ENCODE data around the gene MINDY4.

Gene MINDY4

DNA sequence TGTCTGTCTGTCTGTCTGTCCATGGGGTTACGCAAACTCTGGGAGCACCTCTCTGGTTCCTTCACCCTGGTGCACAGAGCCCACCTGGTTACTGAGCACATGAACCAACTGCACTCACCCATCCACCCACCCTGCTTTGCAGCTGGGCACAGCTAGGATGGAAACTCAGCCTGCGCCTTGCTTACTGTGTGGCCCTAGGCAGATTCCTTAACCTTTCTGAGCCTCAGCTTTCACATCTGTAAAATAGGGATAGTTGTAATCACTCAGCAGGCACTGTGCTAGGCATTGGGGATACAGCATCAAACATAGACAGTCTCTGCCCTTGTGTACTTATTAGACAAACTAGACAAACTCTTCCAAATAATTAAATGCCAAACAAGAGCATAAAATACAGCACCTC, 41.1 kb upstream of the MINDY4 start:
- TF ChIP-seq, protein P1, sequence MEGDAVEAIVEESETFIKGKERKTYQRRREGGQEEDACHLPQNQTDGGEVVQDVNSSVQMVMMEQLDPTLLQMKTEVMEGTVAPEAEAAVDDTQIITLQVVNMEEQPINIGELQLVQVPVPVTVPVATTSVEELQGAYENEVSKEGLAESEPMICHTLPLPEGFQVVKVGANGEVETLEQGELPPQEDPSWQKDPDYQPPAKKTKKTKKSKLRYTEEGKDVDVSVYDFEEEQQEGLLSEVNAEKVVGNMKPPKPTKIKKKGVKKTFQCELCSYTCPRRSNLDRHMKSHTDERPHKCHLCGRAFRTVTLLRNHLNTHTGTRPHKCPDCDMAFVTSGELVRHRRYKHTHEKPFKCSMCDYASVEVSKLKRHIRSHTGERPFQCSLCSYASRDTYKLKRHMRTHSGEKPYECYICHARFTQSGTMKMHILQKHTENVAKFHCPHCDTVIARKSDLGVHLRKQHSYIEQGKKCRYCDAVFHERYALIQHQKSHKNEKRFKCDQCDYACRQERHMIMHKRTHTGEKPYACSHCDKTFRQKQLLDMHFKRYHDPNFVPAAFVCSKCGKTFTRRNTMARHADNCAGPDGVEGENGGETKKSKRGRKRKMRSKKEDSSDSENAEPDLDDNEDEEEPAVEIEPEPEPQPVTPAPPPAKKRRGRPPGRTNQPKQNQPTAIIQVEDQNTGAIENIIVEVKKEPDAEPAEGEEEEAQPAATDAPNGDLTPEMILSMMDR (conservative IDR thresholded peaks at IDR 0.05; ENCODE audit: low read depth, low read length) = no peak
- Histone ChIP-seq H3K27me3 (ENCODE audit: insufficient read depth, low read depth) (no peaks in the 10 kb centered on the region), H3K36me3 (ENCODE audit: insufficient read depth) (no peaks in the 10 kb centered on the region), H3K79me2 (ENCODE audit: insufficient read depth, low read depth) (no peaks in the 10 kb centered on the region), H3K27ac (no peak overlapping the region), H3K9ac (no peak overlapping the region), H3K4me3 (IDR thresholded peaks at IDR 0.05; ENCODE audit: insufficient read depth, low read depth, low read length) (no peak overlapping the region), H4K20me1 (ENCODE audit: insufficient read depth) (no peaks in the 10 kb centered on the region), H2AFZ (ENCODE audit: low read depth) (no peak overlapping the region), H3K4me1 (ENCODE audit: low read depth, poor library complexity, severe bottlenecking) (peaks cover 10% of the 10 kb centered on the region), H3K4me2 (no peak overlapping the region)

DNA sequence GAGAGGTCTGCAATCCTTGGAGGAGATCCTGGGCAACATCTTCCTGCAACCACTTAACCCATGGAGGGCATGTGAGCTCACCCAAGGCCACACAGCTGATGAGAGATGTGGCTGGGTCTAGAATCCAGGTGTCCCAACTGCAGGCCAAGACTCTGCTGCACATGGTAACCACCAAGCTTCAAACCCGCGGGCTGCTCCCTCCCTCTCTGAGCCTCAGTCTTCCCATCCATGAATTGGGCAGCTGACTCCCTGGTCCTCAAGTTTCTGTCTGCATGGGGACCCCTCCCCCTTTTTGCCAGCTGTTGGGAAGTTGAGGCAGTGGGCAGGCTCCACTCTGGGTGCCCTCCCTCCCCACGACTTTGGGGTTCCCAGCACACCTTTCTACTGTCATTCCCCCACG, 40.2 kb upstream of the MINDY4 start:
- Histone ChIP-seq H3K4me2 (no peak overlapping the region), H2AFZ (ENCODE audit: low read depth) (no peak overlapping the region), H4K20me1 (ENCODE audit: insufficient read depth) (no peaks in the 10 kb centered on the region), H3K4me3 (IDR thresholded peaks at IDR 0.05; ENCODE audit: insufficient read depth, low read depth, low read length) (no peak overlapping the region), H3K4me1 (ENCODE audit: low read depth, poor library complexity, severe bottlenecking) (peaks cover 10% of the 10 kb centered on the region), H3K36me3 (ENCODE audit: insufficient read depth) (no peaks in the 10 kb centered on the region), H3K9ac (no peak overlapping the region), H3K27me3 (ENCODE audit: insufficient read depth, low read depth) (no peaks in the 10 kb centered on the region), H3K27ac (no peak overlapping the region), H3K79me2 (ENCODE audit: insufficient read depth, low read depth) (no peaks in the 10 kb centered on the region)
- TF ChIP-seq, protein P1 (conservative IDR thresholded peaks at IDR 0.05; ENCODE audit: low read depth, low read length) = no peak

DNA sequence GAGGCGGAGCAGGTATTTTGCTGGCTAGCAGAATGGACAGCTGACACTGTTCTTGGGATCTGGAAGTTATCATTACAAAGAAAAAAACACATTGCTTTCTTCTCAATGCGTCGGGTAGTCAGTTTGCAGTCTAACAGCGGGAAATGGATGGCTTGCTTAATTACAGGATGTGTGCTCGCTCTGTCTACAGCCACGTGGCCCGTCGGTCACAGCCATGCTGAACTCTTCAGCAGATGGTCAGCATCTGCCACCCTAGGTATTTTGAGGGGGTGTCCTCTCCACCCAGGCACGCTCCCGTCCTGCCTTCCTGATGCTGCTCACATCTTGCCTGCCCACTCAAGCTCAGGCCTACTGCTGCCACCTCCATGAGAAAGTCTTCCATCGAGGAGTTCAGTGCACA, 39.6 kb upstream of the MINDY4 start:
- Histone ChIP-seq H3K36me3 (ENCODE audit: insufficient read depth) (no peaks in the 10 kb centered on the region), H3K27me3 (ENCODE audit: insufficient read depth, low read depth) (no peaks in the 10 kb centered on the region), H3K4me2 (no peak overlapping the region), H3K79me2 (ENCODE audit: insufficient read depth, low read depth) (no peaks in the 10 kb centered on the region), H4K20me1 (ENCODE audit: insufficient read depth) (no peaks in the 10 kb centered on the region), H3K4me3 (IDR thresholded peaks at IDR 0.05; ENCODE audit: insufficient read depth, low read depth, low read length) (no peak overlapping the region), H3K4me1 (ENCODE audit: low read depth, poor library complexity, severe bottlenecking) (peaks cover 6% of the 10 kb centered on the region), H3K27ac (no peak overlapping the region), H2AFZ (ENCODE audit: low read depth) (no peak overlapping the region), H3K9ac (no peak overlapping the region)
- TF ChIP-seq, protein P1 (conservative IDR thresholded peaks at IDR 0.05; ENCODE audit: low read depth, low read length) = no peak

DNA sequence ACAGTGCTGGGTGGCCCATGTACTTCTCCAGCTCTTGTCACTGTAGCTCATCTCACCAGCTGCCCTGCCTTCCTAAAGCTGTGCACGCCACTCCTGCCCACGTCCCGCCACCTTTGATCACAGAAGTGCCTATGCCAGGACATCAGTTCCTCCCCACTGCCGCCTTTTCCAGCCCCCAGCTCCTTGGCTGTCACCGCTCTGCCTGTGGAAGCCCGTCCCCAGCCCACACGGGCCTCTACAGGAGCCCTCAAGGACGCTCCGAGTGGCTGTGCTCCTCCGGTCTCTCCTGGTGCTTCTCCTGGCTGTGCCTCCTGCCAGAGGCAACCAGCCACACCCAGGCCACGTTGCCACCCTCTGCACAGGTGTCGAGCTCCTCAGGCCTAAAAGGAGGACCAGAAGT, 38.6 kb upstream of the MINDY4 start:
- TF ChIP-seq, protein P1 (conservative IDR thresholded peaks at IDR 0.05; ENCODE audit: low read depth, low read length) = no peak
- Histone ChIP-seq H2AFZ (ENCODE audit: low read depth) (no peak overlapping the region), H3K4me2 (no peak overlapping the region), H3K36me3 (ENCODE audit: insufficient read depth) (no peaks in the 10 kb centered on the region), H3K9ac (no peak overlapping the region), H3K27me3 (ENCODE audit: insufficient read depth, low read depth) (no peaks in the 10 kb centered on the region), H3K27ac (no peak overlapping the region), H3K79me2 (ENCODE audit: insufficient read depth, low read depth) (no peaks in the 10 kb centered on the region), H4K20me1 (ENCODE audit: insufficient read depth) (no peaks in the 10 kb centered on the region), H3K4me1 (ENCODE audit: low read depth, poor library complexity, severe bottlenecking) (no peaks in the 10 kb centered on the region), H3K4me3 (IDR thresholded peaks at IDR 0.05; ENCODE audit: insufficient read depth, low read depth, low read length) (no peak overlapping the region)

Measured in KMS-11 (cell line).